Endothelial cell of umbilical vein (primary cell): ENCODE data around the gene ADGRD2. TPM values are rescaled to one million over a fixed set of nuclear protein-coding genes. Genes with fewer than 3 reads are reported as not detected.

ENCODE experiments used
- BruUV-seq: library from RNA; stranded (reverse); fragments of 400-500 nt; replicated peaks from 2 replicates; lab custom pipeline; 2021; lab: Mats Ljungman, UMichigan
- CTCF ChIA-PET: fragments of 300-600, 350-600 bp; sonication (Branson Sonifier 250); formaldehyde crosslinking; loops from one replicate; lab custom pipeline; 2021; ENCODE audit warnings: antibody characterized with exemption, inconsistent platforms; lab: Charles Lee
- POLR2A ChIA-PET: fragments of 300-600, 350-600 bp; sonication (Branson Sonifier 250); formaldehyde crosslinking; loops from one replicate; lab custom pipeline; 2021; ENCODE audit warnings: antibody characterized with exemption, inconsistent platforms; lab: Charles Lee
- DNase-seq: peaks from one replicate; pipeline ENCODE4 v3.0.0-alpha.2; 2011; ENCODE audit warnings: low read depth, low spot score
- FAIRE-seq: peaks from 2 replicates; lab custom pipeline; 2011; peaks lifted over from hg19 to GRCh38; lab: Jason Lieb, UNC
- H2AFZ ChIP-seq: 2 replicates; pipeline ENCODE4 v1.6.0; 2012; ENCODE audit warnings: low read depth, low read length, control low read depth, inconsistent platforms
- H3K27ac ChIP-seq: 2 replicates; pipeline ENCODE4 v1.5.1; 2011; ENCODE audit warnings: low read depth, mild to moderate bottlenecking, control low read depth, low read length, moderate library complexity; ENCODE audit not compliant: insufficient read depth
- H3K27me3 ChIP-seq, 2 experiments: 2 replicates each; pipeline versions ENCODE4 v1.6.0 to v1.6.1; 2011; ENCODE audit warnings: low read length in 2 of 2, mixed read lengths in 1 of 2; ENCODE audit not compliant: control insufficient read depth in 2 of 2, insufficient read depth in 2 of 2
- H3K36me3 ChIP-seq, 2 experiments: 2 replicates in 1 of 2; 3 replicates in 1 of 2; pipeline ENCODE4 v1.5.1; 2011; ENCODE audit warnings: low read length in 2 of 2, mild to moderate bottlenecking in 1 of 2, moderate library complexity in 1 of 2; ENCODE audit not compliant: control insufficient read depth in 2 of 2, insufficient read depth in 2 of 2; ENCODE audit errors: extremely low read depth in 1 of 2
- H3K4me1 ChIP-seq: 3 replicates; pipeline ENCODE4 v1.5.1; 2011; ENCODE audit warnings: mild to moderate bottlenecking, low read length; ENCODE audit not compliant: control insufficient read depth, insufficient read depth; ENCODE audit errors: extremely low read depth
- H3K4me2 ChIP-seq: 2 replicates; pipeline ENCODE4 v1.6.1; 2011; ENCODE audit warnings: low read length, control low read depth, mixed read lengths; ENCODE audit not compliant: insufficient read depth
- H3K4me3 ChIP-seq, 3 experiments: fragments of 200-600 bp in 1 of 3; sonication (generic), shearing (Covaris generic) in 1 of 3; replicated peaks in 1 of 3; 2 replicates each; pipeline ENCODE4 v1.5.1; 2011 to 2016; ENCODE audit warnings: control low read depth in 3 of 3, low read length in 3 of 3, mild to moderate bottlenecking in 2 of 3, inconsistent platforms in 1 of 3, low read depth in 1 of 3, moderate library complexity in 1 of 3; ENCODE audit not compliant: insufficient read depth in 1 of 3
- H3K79me2 ChIP-seq: 2 replicates; pipeline ENCODE4 v1.6.0; 2012; ENCODE audit warnings: low read length, inconsistent platforms; ENCODE audit not compliant: control insufficient read depth, insufficient read depth
- H3K9ac ChIP-seq: replicated peaks from 2 replicates; pipeline ENCODE3; 2011; ENCODE audit warnings: low read length, control low read depth; ENCODE audit not compliant: insufficient read depth; ENCODE audit errors: extremely low read depth
- H3K9me1 ChIP-seq: replicated peaks from 3 replicates; pipeline ENCODE4 v1.6.0; 2011; ENCODE audit warnings: mild to moderate bottlenecking, low read length; ENCODE audit not compliant: control insufficient read depth, insufficient read depth; ENCODE audit errors: extremely low read depth
- H3K9me3 ChIP-seq: replicated peaks from 2 replicates; pipeline ENCODE4 v1.5.1; 2012; ENCODE audit warnings: low read length, inconsistent platforms; ENCODE audit not compliant: control insufficient read depth, insufficient read depth
- H4K20me1 ChIP-seq: replicated peaks from 2 replicates; pipeline ENCODE3; 2011; ENCODE audit warnings: mild to moderate bottlenecking, low read length; ENCODE audit not compliant: control insufficient read depth, insufficient read depth; ENCODE audit errors: extremely low read depth
- FOS ChIP-seq: IDR thresholded peaks from 2 replicates; pipeline ENCODE4 v1.6.1; 2011; ENCODE audit warnings: mild to moderate bottlenecking, low read length, moderate library complexity, borderline replicate concordance; ENCODE audit not compliant: insufficient read depth
- JUN ChIP-seq: IDR thresholded peaks from 2 replicates; pipeline ENCODE4 v1.6.1; 2011; ENCODE audit warnings: borderline replicate concordance, low read depth; ENCODE audit not compliant: insufficient read length, insufficient read depth
- MYC ChIP-seq: IDR thresholded peaks from one replicate; pipeline ENCODE4 v1.6.1; 2011; ENCODE audit warnings: mild to moderate bottlenecking, low read depth, low read length
- POLR2A ChIP-seq: IDR thresholded peaks from 2 replicates; pipeline ENCODE4 v1.6.1; 2012; ENCODE audit warnings: low read depth, mild to moderate bottlenecking, control low read depth, low read length
- dilution Hi-C: fragments of 300-500 bp; cut with MboI; formaldehyde crosslinking; loops from one replicate; pipeline ENCODE4 v1.15.0; 2019; ENCODE audit warnings: low sequenced_read_pairs; ENCODE audit not compliant: extremely low pct_ligation_motif_present
- intact Hi-C: fragments of 100-400 bp; cut with micrococcal nuclease; formaldehyde crosslinking; loops from one replicate; pipeline ENCODE4 v1.10.0; 2022
- polyA plus RNA-seq, 4 experiments: library from polyadenylated mRNA; depleted of rRNA in 3 of 4; stranded (reverse) in 3 of 4; unstranded in 1 of 4; fragments of >200 nt; gene quantifications; 2 replicates each; pipeline versions ENCODE4 v1.2.1 to v1.2.3, GENCODE V29; 2011 to 2012; ENCODE audit warnings: missing spikeins in 1 of 4
- total RNA-seq: library from RNA; stranded (reverse); gene quantifications from 2 replicates; pipeline ENCODE4 v1.2.3, GENCODE V29; 2021

Gene ADGRD2
- total and polyA plus RNA-seq, 2 donors (not counting 3 experiments of a cell fraction or from before 2014, with no cell fraction given), result not detected

GRCh38 chr9:124467410-124468060 is 17.3 kb downstream of the ADGRD2 start:
- no peaks in the 10 kb centered on the region for H3K79me2 ChIP-seq
- H3K4me2 ChIP-seq, result no peak overlapping the region
- TF ChIP-seq POLR2A (no peak), MYC (no peak)
- no peak overlapping the region for H3K9ac ChIP-seq
- dilution Hi-C loops (no loop called here), intact Hi-C loops (no loop called here)
- H3K27ac ChIP-seq, result no peak overlapping the region
- no peaks in the 10 kb centered on the region for H4K20me1 ChIP-seq
- FAIRE-seq (no peak), DNase-seq (no peak)
- no peaks in the 10 kb centered on the region for H3K9me1 ChIP-seq
- no peaks in the 10 kb centered on the region for H3K4me1 ChIP-seq
- peaks cover 0 to 8% of the 10 kb centered on the region in 2 experiments for H3K27me3 ChIP-seq
- ChIA-PET POLR2A (no interaction called here), CTCF (no interaction called here)
- no peaks in the 10 kb centered on the region for H3K9me3 ChIP-seq
- BruUV-seq, result no TSS peak
- no peaks in the 10 kb centered on the region for H3K36me3 ChIP-seq
- no peak overlapping the region for H2AFZ ChIP-seq
- no peak overlapping the region for H3K4me3 ChIP-seq

GRCh38 chr9:124468061-124468740 is 17.9 kb downstream of the ADGRD2 start:
- TF ChIP-seq POLR2A, result no peak
- no peak for TF ChIP-seq FOS
- TF ChIP-seq JUN, result no peak
- no peak for TF ChIP-seq MYC
- ChIA-PET POLR2A (no interaction called here), CTCF (no interaction called here)

More at GRCh38 chr9:124468061-124468740, 17.9 kb downstream of the ADGRD2 start:
- H3K9me1 ChIP-seq, result no peaks in the 10 kb centered on the region
- peaks cover 0 to 8% of the 10 kb centered on the region in 2 experiments for H3K27me3 ChIP-seq
- H4K20me1 ChIP-seq, result no peaks in the 10 kb centered on the region
- no peak overlapping the region for H3K27ac ChIP-seq
- H2AFZ ChIP-seq, result no peak overlapping the region
- no peaks in the 10 kb centered on the region for H3K79me2 ChIP-seq
- no peak overlapping the region for H3K9ac ChIP-seq
- FAIRE-seq (no peak), DNase-seq (no peak)
- no peak overlapping the region for H3K4me2 ChIP-seq
- H3K4me1 ChIP-seq, result no peaks in the 10 kb centered on the region
- H3K36me3 ChIP-seq, result no peaks in the 10 kb centered on the region
- H3K9me3 ChIP-seq, result no peaks in the 10 kb centered on the region
- intact Hi-C loops (no loop called here), dilution Hi-C loops (no loop called here)
- no TSS peak for BruUV-seq
- no peak overlapping the region for H3K4me3 ChIP-seq
